ENCODE results near the gene C16orf95. TPM values are rescaled to one million over a fixed set of nuclear protein-coding genes. Genes with fewer than 3 reads are reported as not detected.

Gene C16orf95
- total RNA-seq, 2 donors from 2014 or later, result 2.7 TPM; not detected in 1

DNA sequence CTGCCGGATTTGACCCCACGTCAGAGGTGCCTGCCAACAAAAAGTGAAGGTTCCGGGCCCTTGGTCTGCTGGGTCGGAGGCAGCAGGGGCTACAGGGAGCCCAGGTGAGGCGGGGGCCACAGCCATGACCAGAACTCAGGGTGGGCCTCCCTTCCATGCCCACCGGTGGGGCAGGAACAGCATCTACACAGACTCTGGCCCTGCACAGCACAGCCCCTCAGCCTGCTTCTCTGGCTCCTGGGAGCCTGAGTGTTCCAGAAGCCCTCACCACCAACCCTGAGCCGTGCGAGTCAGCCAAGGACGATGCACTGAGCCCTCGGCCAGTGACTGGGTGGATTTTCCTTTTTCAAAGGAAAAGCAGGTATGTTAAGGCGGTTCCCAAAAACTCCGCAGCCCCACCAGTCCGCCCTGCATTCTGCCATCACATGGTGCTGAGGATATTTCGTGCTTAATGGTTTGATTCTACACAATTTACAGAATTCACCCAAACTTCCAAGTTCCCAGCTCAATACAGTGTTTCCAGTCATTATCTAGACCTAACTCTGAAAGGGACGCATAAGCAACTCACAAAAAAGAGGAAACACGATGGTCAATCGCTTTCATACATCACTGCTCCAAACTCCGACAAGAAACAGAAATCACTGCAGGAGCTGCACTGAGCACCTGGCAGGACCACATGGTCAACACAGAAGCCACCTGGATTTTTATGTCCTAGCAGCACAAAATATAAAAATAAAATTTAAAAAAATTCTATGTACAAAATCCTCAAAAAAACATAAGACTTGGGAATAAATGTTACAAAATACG is 19.4 kb upstream of the C16orf95 start:
- H3K4me1 ChIP-seq (ENCODE audit: control insufficient read depth in 1 of 2, low read depth in 2 of 2), result peaks cover 0 to 7% of the 10 kb centered on the region in 2 donors
- H3K9me3 ChIP-seq, result no peaks in the 10 kb centered on the region
- TF ChIP-seq CTCF (IDR thresholded peaks at IDR 0.05), result no peak
- DNase-seq (ENCODE audit: low spot score) (no peak), ATAC-seq (ENCODE audit: insufficient number of reproducible peaks, low FRiP score, low read depth) (no peak)
- H3K4me3 ChIP-seq, result no peak overlapping the region
- H3K36me3 ChIP-seq, result peaks cover 38% of the 10 kb centered on the region
- H3K27me3 ChIP-seq (replicated peaks; ENCODE audit: insufficient read depth), result no peaks in the 10 kb centered on the region
- H3K27ac ChIP-seq, result no peak overlapping the region

- Histone ChIP-seq H3K4me3 (no peak overlapping the region), H3K4me1 (ENCODE audit: control insufficient read depth in 1 of 2, low read depth in 2 of 2) (peaks cover 0 to 7% of the 10 kb centered on the region in 2 donors), H3K9me3 (no peaks in the 10 kb centered on the region), H3K36me3 (peaks cover 36% of the 10 kb centered on the region), H3K27ac (no peak overlapping the region), H3K27me3 (replicated peaks; ENCODE audit: insufficient read depth) (no peaks in the 10 kb centered on the region)
- no peak for TF ChIP-seq CTCF (IDR thresholded peaks at IDR 0.05)
- ATAC-seq (ENCODE audit: insufficient number of reproducible peaks, low FRiP score, low read depth), result no peak
- DNase-seq (ENCODE audit: low spot score), result no peak
These were observed 18.6 kb upstream of the C16orf95 start for GRCh38 chr16:87335625-87336433.

- no peak for ATAC-seq (ENCODE audit: insufficient number of reproducible peaks, low FRiP score, low read depth)
- no peak for TF ChIP-seq CTCF (IDR thresholded peaks at IDR 0.05)
- Histone ChIP-seq H3K4me1 (ENCODE audit: control insufficient read depth in 1 of 2, low read depth in 2 of 2) (peaks cover 0 to 7% of the 10 kb centered on the region in 2 donors), H3K36me3 (peaks cover 45% of the 10 kb centered on the region), H3K4me3 (no peak overlapping the region), H3K27me3 (replicated peaks; ENCODE audit: insufficient read depth) (no peaks in the 10 kb centered on the region), H3K9me3 (no peaks in the 10 kb centered on the region), H3K27ac (no peak overlapping the region)
- no peak for DNase-seq (ENCODE audit: low spot score)
These were observed 17.7 kb upstream of the C16orf95 start for GRCh38 chr16:87334651-87335624.

DNA sequence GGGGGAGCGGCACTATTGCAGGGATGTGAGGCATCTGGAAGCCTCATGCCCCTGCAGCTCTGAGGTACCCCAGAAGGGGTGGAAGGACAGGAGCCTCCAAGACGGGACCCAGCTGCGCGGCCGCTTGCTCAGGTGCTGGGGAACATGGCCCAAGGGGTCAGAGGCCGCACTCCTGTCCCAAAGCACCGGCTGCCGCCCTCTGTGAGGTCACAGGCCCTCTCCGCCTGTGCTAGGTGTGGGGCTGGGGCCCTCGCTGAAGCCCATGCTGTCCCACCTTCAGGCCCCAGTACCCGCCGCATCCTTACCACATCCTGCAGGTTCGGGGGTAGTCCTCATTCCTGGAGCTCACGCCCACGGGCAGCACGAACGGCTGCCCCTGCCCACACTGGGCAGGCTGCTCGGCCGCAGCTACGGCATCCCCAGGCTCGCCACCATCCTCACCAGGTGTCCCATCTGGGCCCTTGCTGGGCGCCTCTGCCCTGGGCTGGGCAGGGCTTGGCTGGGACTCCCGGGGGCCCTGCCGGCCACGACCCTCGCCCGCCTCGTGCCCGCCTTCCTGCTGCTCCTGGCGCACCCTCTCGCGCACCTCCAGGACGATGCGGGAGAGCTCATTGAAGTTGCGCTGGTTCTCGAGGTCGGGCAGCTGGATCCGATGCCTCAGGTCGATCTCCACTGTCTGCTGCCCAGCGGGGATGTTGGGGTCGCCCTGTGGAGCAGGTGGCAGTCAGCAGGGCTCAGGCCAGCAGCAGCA is 16.6 kb upstream of the C16orf95 start:
- Histone ChIP-seq H3K27ac (no peak overlapping the region), H3K4me1 (ENCODE audit: control insufficient read depth in 1 of 2, low read depth in 2 of 2) (peaks cover 0 to 7% of the 10 kb centered on the region in 2 donors), H3K36me3 (peaks cover 49% of the 10 kb centered on the region), H3K27me3 (replicated peaks; ENCODE audit: insufficient read depth) (no peaks in the 10 kb centered on the region), H3K9me3 (no peaks in the 10 kb centered on the region), H3K4me3 (no peak overlapping the region)
- TF ChIP-seq CTCF (IDR thresholded peaks at IDR 0.05), result no peak
- ATAC-seq (ENCODE audit: insufficient number of reproducible peaks, low FRiP score, low read depth) (no peak), DNase-seq (ENCODE audit: low spot score) (no peak)
